GM12872 (cell line): ENCODE measurements around the gene FAN1.

Experiments used
- TF ChIP-seq, protein P1 (sequence below): IDR thresholded peaks from 3 replicates; pipeline ENCODE4 v1.5.1; 2011; ENCODE audit warnings: low read depth, mild to moderate bottlenecking, low read length, moderate library complexity; ENCODE audit not compliant: insufficient read depth

The FAN1 gene

DNA sequence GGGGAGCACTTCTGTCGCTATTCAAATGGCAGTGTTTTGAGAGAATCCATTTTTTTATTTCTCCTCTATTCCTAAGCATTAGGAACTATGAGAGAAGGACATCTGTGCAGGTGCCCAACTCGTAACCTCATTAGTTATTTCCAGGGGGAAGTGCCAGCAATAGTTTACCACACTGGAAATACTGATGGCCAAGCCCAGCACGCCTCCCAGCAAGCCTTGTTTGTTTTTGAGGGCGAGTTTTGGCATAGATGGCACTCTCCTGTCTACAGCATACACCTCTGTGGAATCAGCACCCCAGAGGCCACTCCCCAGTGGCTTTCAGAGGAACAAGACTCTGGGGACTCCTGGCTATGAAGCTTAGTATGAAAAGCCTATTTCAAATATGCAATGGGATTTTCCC is 36.6 kb downstream of the FAN1 start:
- TF ChIP-seq, protein P1, sequence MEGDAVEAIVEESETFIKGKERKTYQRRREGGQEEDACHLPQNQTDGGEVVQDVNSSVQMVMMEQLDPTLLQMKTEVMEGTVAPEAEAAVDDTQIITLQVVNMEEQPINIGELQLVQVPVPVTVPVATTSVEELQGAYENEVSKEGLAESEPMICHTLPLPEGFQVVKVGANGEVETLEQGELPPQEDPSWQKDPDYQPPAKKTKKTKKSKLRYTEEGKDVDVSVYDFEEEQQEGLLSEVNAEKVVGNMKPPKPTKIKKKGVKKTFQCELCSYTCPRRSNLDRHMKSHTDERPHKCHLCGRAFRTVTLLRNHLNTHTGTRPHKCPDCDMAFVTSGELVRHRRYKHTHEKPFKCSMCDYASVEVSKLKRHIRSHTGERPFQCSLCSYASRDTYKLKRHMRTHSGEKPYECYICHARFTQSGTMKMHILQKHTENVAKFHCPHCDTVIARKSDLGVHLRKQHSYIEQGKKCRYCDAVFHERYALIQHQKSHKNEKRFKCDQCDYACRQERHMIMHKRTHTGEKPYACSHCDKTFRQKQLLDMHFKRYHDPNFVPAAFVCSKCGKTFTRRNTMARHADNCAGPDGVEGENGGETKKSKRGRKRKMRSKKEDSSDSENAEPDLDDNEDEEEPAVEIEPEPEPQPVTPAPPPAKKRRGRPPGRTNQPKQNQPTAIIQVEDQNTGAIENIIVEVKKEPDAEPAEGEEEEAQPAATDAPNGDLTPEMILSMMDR = no peak

DNA sequence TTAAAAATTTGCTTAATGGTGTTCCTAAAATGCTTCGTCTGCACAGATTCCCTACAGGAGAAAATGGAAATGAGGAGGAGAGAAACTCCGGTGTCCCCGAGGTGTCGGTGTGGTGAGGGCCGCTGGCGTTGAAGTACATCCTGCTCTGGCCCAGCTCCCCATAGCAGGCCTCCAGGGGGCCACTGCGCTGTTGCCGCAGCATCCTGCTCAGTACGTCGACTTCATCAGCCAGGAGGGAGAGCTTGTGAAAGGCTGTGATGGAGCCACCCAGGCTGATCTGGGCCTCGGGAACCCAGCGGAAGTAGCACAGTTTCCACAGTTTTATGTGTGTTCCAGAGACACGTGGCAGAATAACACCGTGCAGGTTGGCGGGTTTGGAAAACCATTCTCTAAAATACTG is 37.8 kb downstream of the FAN1 start:
- TF ChIP-seq, protein P1 = no peak

DNA sequence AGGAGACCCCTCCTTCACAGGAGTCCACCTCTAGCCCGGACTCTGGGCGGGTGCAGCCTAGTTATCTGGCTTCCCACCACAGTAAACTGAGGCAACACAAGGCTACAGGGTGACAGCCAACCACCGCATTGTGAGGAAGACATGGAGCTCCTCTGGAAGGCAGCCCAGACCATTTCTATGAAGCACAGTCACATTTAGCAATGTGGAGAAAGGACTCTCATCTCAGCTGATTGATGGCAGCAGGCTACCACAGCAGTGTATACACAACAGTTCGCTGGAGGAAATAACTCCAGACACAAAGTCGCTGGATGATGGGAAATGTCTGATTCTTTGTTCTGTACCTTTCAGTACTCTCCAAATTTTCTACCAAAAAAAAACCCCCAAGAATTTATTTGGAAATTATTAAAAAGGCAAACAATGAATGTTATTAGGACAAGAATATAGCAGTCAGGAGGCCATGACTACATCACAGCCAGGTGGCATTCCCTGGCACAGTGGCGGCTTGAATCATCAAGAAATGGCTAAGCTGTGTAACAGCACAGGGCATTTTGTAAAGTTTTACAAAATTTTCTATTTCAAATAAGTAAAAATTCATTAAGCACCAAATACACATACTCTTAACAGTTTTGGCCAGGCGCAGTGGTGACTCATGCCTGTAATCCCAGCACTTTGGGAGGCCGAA is 40.1 kb downstream of the FAN1 start:
- TF ChIP-seq, protein P1 = no peak

DNA sequence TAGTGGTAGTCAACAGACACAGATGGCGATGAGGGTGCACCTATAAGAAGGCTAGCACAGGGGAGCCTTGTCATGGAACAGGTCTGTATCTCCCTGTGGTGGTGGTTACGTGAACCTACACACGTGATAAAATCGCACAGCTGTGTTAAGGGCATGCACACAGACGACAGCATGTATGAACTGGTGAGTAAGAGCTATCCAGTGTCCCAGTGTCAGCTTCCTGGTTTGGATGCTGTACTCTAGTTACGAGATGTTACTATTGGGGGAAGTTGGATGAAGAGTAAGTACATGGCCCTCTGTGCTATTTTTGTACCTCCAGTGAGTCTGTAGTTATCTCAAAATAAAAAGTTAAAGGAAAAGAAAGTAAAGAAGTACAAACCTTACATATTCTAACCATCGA is 49.5 kb downstream of the FAN1 start:
- TF ChIP-seq, protein P1 = no peak

DNA sequence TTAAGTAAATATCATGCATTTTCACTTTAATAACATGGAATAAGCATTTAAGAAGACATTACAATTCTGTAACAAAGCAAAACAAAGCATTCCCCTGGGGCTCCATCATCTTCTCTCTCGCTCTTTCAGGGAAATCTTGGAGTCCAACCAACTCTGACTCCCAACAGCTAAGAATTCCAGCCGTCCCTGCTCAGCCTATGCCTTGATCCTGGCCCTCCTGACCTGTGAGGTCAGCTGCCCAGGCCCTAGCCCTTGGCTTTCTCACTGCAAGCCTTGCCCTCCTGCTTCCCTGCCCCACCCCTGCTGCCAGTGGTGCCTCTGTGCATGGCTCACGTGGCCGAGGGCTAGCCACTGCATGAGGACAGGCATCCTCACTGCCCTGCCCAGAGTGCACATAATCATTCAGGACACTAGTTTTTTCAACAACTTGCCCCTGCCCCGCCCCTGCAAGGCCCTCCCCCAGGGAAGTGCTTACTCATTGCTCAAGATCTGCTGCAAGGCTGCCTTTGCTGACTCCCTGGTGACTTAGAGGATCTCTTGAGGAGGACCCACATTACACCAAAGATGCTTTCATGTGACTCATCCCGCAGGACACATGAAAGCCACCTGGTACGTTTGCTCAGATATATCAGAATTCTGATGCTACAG is 50.1 kb downstream of the FAN1 start:
- TF ChIP-seq, protein P1 = no peak

DNA sequence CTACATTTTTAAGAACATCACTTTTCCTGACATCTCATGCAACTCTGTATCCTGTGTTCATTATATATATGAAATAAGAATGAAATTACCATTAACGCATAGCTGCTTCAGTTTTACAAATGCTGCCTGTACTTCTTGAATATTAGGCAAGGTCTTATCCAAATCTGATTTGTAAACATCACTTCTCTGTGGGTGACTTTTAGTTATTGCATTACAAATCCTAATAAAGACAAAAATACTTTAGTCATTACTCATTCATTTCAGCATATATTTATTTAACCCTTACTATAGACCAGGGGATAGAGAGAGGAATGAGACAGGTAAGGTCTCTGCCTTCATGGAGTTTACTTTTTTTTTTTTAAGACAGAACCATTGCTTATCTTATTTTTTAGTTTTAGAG is 51.0 kb downstream of the FAN1 start:
- TF ChIP-seq, protein P1 = no peak

DNA sequence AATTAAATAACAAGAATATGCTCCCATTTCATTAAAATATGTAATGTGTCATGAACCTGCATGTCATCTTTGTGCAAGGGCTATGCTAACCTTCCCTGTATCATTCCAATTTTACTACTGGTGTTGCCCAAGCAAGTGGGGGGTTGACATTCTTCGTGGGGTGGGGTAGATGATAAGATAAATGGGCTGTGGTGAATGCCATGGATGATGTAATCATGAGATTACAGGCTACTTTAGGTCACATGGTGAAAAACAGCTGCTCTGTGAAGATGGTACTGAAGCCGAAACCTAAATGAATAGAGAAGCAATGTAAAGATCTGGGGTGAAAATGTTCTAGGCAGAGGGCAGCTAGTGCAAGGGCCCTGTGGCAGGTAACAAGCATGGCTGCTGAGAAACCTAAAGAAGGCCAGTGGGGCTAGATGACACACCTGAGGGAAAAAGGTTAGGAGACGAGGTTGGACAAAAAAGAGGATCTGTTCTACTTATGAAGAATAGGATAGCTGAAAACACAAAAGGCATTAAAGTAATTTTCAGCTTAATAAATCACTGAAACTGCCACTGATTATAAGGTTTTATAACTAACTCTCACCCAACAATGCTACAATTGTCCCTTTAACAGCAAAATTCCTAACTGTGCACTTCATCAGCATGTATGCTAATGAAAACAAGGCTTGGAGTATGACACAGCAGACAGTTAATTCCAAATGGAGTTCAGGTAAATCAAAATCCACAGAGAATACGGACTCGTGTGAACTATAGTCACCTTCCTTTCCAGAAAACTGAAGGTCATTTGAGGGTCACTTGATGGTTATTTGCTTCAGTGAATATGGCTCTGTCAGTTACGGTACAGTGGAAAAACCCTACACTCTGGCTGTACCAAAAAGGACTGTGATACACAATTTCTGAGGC is 52.8 kb downstream of the FAN1 start:
- TF ChIP-seq, protein P1 = no peak
